C1 segment of cervical spinal cord (tissue), 14 donors: Measurements from ENCODE around the gene QRFP.
"Not testable (repeated sequence)": the region's sequence is repeated elsewhere in the genome, so short reads cannot be mapped to it uniquely, and the experiment has no call there.

Experiments used
- DNase-seq, 14 donors: peaks; one replicate each; lab custom pipeline; 2025; lab: John Stamatoyannopoulos, UW

The QRFP gene

GRCh38 chr9:130849356-130849755, 47.3 kb downstream of the QRFP start:
- DNase-seq, result no peak

- DNase-seq, result not testable (repeated sequence)
Observed at GRCh38 chr9:130848514-130848913, 48.1 kb downstream of the QRFP start.

GRCh38 chr9:130847306-130848217, 49.0 kb downstream of the QRFP start:
- DNase-seq, result peak in 1 of 14 donors; percentile 49

GRCh38 chr9:130846487-130847305, 49.9 kb downstream of the QRFP start:
- peak in 8 of 14 donors; percentile 22 to 60 (median 37) for DNase-seq

- peak in 1 of 14 donors; percentile 19 for DNase-seq
Observed at GRCh38 chr9:130845901-130846481, 50.6 kb downstream of the QRFP start.

GRCh38 chr9:130845254-130845653, 51.4 kb downstream of the QRFP start:
- DNase-seq, result no peak

GRCh38 chr9:130844044-130844451, 52.6 kb downstream of the QRFP start:
- DNase-seq, result no peak

GRCh38 chr9:130843049-130843908, 53.3 kb downstream of the QRFP start:
- peak in 1 of 14 donors; percentile 21 for DNase-seq
